HG03135 (cell line): ENCODE measurements around the gene TRAPPC10.

Experiments
- ATAC-seq: cut with Tn5 transposase; IDR thresholded peaks from one replicate; pipeline ENCODE4 v1.9.1; 2021; ENCODE audit warnings: mild to moderate bottlenecking, moderate library complexity; ENCODE audit not compliant: unreplicated experiment

The TRAPPC10 gene

GRCh38 chr21:44063151-44063912, 51.2 kb downstream of the TRAPPC10 start:
- no peak for ATAC-seq

- ATAC-seq = no peak
These were observed 52.8 kb downstream of the TRAPPC10 start for GRCh38 chr21:44064852-44065403.

- ATAC-seq = no peak
These were observed 53.3 kb downstream of the TRAPPC10 start for GRCh38 chr21:44065428-44065827.

GRCh38 chr21:44066116-44066515, 54.0 kb downstream of the TRAPPC10 start:
- ATAC-seq = no peak

GRCh38 chr21:44067011-44067839, 55.1 kb downstream of the TRAPPC10 start:
- no peak for ATAC-seq

- no peak for ATAC-seq
These were observed 58.3 kb downstream of the TRAPPC10 start for GRCh38 chr21:44070391-44070790.

- ATAC-seq = no peak
These were observed 59.4 kb downstream of the TRAPPC10 start for GRCh38 chr21:44071359-44072104.

GRCh38 chr21:44072111-44072510, 60.0 kb downstream of the TRAPPC10 start:
- ATAC-seq = no peak

GRCh38 chr21:44074315-44074958, 62.3 kb downstream of the TRAPPC10 start:
- ATAC-seq = no peak

- no peak for ATAC-seq
These were observed 64.2 kb downstream of the TRAPPC10 start for GRCh38 chr21:44076316-44076715.

GRCh38 chr21:44078411-44078981, 66.4 kb downstream of the TRAPPC10 start:
- no peak for ATAC-seq

GRCh38 chr21:44079446-44079845, 67.3 kb downstream of the TRAPPC10 start:
- ATAC-seq = no peak

- no peak for ATAC-seq
These were observed 67.7 kb downstream of the TRAPPC10 start for GRCh38 chr21:44079846-44080245.

- ATAC-seq = no peak
These were observed 70.7 kb downstream of the TRAPPC10 start for GRCh38 chr21:44082648-44083440.

- ATAC-seq = no peak
These were observed 71.7 kb downstream of the TRAPPC10 start for GRCh38 chr21:44083631-44084291.

GRCh38 chr21:44084496-44085241, 72.6 kb downstream of the TRAPPC10 start:
- no peak for ATAC-seq

GRCh38 chr21:44085491-44086321, 73.6 kb downstream of the TRAPPC10 start:
- no peak for ATAC-seq
